ENCODE results near the gene TSPAN18. TPM values are rescaled to one million over a fixed set of nuclear protein-coding genes. Genes with fewer than 3 reads are reported as not detected.

Gene TSPAN18
- total and polyA plus RNA-seq, 8 donors = 2.1 to 60.3 (median 11.0) TPM

DNA sequence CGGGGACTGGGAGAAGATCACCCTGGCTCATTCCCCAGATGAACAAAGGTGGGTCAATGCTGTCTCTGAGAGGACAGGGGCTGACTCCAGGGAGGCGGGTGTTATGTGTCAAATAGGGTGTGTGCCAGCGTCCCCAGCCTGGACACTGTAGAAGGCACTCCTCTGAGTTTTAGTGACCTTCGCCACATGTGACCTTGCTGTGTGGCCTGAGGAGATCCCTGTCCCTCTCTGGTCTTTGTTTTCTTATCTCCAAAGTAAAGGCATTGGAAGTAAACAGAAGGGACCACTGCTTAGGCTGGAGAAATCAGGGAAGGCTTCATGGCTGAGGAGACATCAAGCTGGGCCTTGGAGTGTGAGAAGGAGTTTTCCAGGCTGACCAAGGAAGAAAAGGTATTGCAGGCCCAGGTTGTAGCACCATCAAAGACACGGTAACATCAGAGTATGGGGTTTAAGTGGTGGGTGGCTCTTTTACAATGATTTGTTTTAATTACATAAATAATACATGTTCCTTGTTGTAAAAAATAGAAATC, 149.5 kb downstream of the TSPAN18 start:
- Histone ChIP-seq H3K4me1 (peaks cover 0 to 10% (median 7%) of the 10 kb centered on the region in 4 donors), H3K9me3 (no peaks in the 10 kb centered on the region), H3K4me3 (no peak overlapping the region), H3K27me3 (peaks cover 0 to 20% (median 4%) of the 10 kb centered on the region in 3 donors), H3K36me3 (no peaks in the 10 kb centered on the region), H3K27ac (no peak overlapping the region)
- no peak for DNase-seq
- WGBS, 5 donors = 86 to 93% (median 92%) methylated on average over 5 of the region's 5 CpGs
- intact Hi-C loops (cut with DNase I; ENCODE audit: low total_unique reads) = no loop called here
- TF ChIP-seq, protein P1, sequence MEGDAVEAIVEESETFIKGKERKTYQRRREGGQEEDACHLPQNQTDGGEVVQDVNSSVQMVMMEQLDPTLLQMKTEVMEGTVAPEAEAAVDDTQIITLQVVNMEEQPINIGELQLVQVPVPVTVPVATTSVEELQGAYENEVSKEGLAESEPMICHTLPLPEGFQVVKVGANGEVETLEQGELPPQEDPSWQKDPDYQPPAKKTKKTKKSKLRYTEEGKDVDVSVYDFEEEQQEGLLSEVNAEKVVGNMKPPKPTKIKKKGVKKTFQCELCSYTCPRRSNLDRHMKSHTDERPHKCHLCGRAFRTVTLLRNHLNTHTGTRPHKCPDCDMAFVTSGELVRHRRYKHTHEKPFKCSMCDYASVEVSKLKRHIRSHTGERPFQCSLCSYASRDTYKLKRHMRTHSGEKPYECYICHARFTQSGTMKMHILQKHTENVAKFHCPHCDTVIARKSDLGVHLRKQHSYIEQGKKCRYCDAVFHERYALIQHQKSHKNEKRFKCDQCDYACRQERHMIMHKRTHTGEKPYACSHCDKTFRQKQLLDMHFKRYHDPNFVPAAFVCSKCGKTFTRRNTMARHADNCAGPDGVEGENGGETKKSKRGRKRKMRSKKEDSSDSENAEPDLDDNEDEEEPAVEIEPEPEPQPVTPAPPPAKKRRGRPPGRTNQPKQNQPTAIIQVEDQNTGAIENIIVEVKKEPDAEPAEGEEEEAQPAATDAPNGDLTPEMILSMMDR (IDR thresholded peaks at IDR 0.05) = no peak
- no peak for TF ChIP-seq POLR2AphosphoS5 (IDR thresholded peaks at IDR 0.05)
- TF ChIP-seq EP300 (IDR thresholded peaks at IDR 0.05) = no peak
- no peak for TF ChIP-seq POLR2A (IDR thresholded peaks at IDR 0.05)

DNA sequence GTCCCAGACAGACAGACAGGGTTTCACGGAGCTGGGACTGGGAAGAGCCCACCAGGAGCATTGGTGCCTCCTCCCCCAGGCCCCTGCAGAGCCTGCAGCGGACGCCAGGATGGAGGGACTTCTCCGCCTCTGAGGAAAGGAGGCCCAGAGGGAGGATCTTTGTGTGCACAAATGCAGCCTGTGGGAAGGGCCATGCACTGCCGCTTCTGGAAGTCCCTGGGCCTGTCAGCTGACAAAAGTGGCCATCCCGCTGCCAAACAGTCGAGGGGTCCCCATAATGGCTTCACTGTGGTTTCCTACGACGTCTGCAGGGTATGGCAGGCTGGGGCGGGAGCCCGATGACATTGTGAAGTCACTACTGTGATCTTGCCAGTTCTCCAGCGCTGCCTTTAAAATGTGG, 150.1 kb downstream of the TSPAN18 start:
- peak in 1 of 2 donors; percentile 49 for DNase-seq
- intact Hi-C loops (cut with DNase I; ENCODE audit: low total_unique reads) = no loop called here
- peaks cover 0 to 10% (median 7%) of the 10 kb centered on the region in 4 donors for H3K4me1 ChIP-seq
- H3K4me3 ChIP-seq = no peak overlapping the region
- WGBS, 5 donors = 64 to 83% (median 78%) methylated on average over 11 to 12 of the region's 12 CpGs
- H3K27me3 ChIP-seq = peaks cover 0 to 20% (median 4%) of the 10 kb centered on the region in 3 donors
- no peak overlapping the region for H3K27ac ChIP-seq
- no peaks in the 10 kb centered on the region for H3K36me3 ChIP-seq
- TF ChIP-seq POLR2A (IDR thresholded peaks at IDR 0.05) (no peak), EP300 (IDR thresholded peaks at IDR 0.05) (no peak), POLR2AphosphoS5 (IDR thresholded peaks at IDR 0.05) (no peak)
- TF ChIP-seq, protein P1 (IDR thresholded peaks at IDR 0.05) = no peak
- no peaks in the 10 kb centered on the region for H3K9me3 ChIP-seq

DNA sequence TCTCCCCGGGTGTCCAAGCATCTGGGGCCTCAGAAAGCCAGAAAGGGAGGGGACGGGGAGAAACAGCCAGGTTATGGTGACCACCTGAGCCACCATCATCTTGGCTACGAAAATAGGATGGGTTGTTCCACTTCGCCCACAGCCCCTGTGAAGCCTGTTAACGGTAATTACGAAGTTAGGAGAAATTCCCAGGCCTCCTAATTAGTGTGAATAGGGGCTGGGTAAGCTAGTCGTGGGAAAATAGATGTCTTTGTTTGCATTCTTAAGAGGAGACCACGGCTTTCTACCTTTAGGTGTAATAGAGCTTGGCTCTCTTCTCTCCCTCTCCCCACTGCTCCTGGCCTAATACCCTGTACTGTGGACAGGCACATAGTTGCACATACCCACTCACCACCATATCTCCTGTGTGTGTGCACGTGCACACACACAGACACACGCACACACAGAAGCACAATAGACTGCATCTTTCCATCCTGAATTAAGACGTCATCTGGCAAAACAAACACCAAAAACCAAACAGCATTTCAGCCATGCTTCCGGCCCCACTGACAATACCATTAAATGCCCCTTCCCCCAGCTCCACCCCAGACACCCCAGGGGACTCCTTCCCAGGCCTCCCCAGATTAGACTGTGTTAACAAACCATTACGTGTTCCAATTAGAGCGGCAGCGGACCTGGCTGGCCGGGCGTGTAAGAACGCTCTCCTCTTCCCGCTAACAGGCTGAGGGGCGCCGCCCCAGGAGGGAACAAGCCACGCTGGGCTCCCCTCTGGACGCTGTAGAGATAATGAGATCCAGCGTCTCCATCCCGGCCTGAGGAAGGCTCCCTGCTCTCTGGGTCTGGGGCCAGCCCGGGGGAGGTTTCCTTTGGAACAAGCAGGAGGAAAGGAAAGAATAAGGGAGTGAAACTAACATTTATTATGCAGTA, 151.1 kb downstream of the TSPAN18 start:
- no peaks in the 10 kb centered on the region for H3K36me3 ChIP-seq
- peak in 1 of 2 donors; percentile 74 for DNase-seq
- H3K27me3 ChIP-seq = peaks cover 0 to 20% (median 4%) of the 10 kb centered on the region in 3 donors
- intact Hi-C loops (cut with DNase I; ENCODE audit: low total_unique reads) = no loop called here
- TF ChIP-seq, protein P1 (IDR thresholded peaks at IDR 0.05) = no peak
- no peak for TF ChIP-seq EP300 (IDR thresholded peaks at IDR 0.05)
- no peak for TF ChIP-seq POLR2AphosphoS5 (IDR thresholded peaks at IDR 0.05)
- no peak for TF ChIP-seq POLR2A (IDR thresholded peaks at IDR 0.05)
- peaks cover 0 to 10% (median 7%) of the 10 kb centered on the region in 4 donors for H3K4me1 ChIP-seq
- 31 to 56% (median 36%) methylated on average over 25 to 26 of the region's 26 CpGs for WGBS, 5 donors
- H3K27ac ChIP-seq = no peak overlapping the region
- H3K4me3 ChIP-seq = no peak overlapping the region
- no peaks in the 10 kb centered on the region for H3K9me3 ChIP-seq

DNA sequence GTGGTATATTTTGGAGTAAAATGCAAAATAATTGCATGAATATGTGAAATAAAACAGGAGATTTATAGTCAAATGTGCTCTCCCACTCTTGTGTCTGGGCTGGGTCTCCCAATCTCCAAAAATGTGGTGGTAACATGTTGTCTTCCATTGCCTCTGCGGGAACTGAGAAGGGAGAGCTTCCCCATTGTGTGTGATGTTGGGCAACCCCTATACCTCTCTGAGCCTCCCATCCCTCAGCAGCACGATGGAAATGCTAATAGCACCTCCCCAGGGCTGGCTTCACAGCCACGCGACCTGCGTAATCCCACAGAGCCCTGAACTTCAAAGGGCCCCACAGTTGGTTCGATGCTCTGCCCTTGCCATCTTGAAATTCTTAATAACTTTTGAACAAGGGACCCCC, 151.9 kb downstream of the TSPAN18 start:
- TF ChIP-seq EP300 (IDR thresholded peaks at IDR 0.05) (no peak), POLR2A (IDR thresholded peaks at IDR 0.05) (no peak), POLR2AphosphoS5 (IDR thresholded peaks at IDR 0.05) (no peak)
- TF ChIP-seq, protein P1 (IDR thresholded peaks at IDR 0.05) = no peak
- Histone ChIP-seq H3K4me3 (no peak overlapping the region), H3K4me1 (peaks cover 0 to 10% (median 7%) of the 10 kb centered on the region in 4 donors), H3K27me3 (peaks cover 0 to 20% (median 4%) of the 10 kb centered on the region in 3 donors), H3K9me3 (no peaks in the 10 kb centered on the region), H3K27ac (no peak overlapping the region), H3K36me3 (no peaks in the 10 kb centered on the region)
- WGBS, 5 donors = 72 to 88% (median 80%) methylated on average over 6 of the region's 6 CpGs
- DNase-seq = no peak
- intact Hi-C loops (cut with DNase I; ENCODE audit: low total_unique reads) = no loop called here

Measured in stomach (tissue), 9 donors.